NCI-H1048 (cell line): ENCODE measurements around the gene MMP24OS.

Experiments
- DNase-seq: peaks from one replicate; lab custom pipeline; 2025; lab: John Stamatoyannopoulos, UW

MMP24OS gene

DNA sequence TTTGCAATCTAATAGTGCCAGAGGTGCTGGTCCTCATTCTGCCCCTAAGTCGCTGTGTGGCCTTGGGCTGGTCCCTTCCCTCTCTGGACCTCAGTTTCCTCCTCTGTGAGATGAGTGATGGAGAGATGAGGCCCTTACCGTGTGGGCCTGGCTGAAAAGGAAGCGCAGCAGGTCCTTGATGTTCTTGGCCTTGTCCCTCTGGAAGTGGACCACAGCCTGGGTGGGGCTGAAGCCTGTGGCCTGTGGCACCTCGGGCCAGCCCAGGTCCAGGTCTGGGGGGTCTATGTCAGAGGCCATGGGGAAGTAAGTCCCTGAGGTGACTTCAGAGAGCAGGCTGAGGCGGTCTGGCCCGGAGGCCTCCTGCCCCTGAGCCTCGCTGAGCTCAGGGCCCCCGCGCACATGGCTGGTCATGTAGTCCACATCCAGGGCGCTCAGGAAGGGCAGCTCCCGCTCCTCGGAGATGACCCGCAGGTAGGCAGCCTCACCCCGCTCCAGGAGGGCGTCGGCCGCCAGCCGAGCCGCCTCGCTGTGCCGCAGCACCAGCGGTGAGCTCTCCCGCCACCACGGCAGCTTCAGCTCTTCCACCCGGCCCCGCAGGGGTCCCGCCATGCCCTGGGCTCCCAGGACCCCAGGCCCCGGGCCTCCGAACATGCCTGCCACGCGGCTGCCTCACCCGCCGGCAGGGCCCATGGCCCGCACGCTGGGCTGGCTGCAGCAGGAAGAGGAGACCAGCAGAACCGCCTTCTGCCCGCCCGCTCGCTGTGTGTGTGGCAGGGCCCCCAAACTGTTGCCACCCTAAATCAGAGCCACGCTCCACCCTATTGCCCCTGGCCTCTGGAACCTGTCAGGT, 14.0 kb upstream of the MMP24OS start, which contains the start of gene FAM83C:
TSS of gene FAM83C (minus strand) at position 772 of the 850 bp plus-strand sequence. CDS start at position 651, 121 bp downstream.
- DNase-seq, result no peak

DNA sequence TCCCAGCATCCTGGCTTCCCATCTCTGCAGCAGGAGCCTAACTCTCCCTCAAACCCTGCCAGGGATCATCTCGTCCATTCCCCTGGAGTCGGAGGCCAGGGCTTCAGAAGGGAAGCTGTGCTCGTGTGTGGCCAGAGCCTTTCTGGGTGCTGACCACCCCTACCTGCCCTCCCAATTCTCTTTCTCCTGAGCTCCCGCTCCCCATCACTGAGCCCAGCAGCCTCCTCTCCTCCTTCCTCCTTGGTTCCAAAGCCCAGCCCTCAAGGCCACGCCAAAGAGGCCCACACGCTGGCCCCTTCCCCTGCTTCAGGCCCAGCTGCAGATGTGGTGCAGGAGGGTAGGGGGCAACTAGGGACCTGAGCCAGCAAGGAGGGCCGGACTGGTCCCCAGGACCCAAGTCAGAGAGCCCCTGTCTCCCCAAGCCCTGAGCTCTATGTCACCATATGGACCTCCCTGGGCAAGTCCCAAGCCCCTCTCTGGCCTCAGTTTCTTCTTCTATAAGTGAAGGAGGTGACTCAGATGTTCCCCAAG, 13.0 kb upstream of the MMP24OS start:
- DNase-seq, result no peak

DNA sequence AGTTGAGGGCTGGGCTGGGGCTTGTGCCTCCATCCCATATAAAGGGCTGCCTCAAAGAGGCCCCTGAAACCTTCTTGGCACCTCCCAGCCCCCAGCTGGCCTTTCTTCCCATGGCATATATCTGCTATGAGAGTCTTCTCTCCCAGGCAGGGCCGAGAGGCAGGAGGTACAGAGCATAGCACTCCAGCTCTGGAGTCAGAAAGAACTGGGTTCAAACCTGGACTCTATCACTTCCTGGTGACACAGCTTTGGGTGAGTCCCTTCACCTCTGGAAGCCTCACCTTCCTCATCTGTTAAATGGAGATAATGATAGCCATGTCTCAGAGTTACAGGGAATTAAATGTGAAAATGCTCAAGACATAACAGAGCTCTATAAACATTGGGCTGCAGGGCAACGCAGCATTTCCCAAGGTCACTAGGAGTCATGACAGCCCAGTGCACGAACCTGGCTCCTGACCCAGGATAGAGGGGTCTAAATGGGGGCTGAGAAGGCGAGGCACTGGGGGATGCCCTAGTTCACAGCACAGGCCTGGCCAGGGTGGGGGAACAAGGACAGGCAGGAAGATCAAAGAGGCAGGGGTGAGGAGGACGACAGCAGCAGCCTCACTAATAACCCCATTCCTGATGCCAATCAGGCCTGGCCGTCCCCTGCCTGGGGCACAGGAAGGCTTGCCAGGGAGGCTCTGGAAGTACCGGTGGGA, 12.4 kb upstream of the MMP24OS start:
- no peak for DNase-seq

DNA sequence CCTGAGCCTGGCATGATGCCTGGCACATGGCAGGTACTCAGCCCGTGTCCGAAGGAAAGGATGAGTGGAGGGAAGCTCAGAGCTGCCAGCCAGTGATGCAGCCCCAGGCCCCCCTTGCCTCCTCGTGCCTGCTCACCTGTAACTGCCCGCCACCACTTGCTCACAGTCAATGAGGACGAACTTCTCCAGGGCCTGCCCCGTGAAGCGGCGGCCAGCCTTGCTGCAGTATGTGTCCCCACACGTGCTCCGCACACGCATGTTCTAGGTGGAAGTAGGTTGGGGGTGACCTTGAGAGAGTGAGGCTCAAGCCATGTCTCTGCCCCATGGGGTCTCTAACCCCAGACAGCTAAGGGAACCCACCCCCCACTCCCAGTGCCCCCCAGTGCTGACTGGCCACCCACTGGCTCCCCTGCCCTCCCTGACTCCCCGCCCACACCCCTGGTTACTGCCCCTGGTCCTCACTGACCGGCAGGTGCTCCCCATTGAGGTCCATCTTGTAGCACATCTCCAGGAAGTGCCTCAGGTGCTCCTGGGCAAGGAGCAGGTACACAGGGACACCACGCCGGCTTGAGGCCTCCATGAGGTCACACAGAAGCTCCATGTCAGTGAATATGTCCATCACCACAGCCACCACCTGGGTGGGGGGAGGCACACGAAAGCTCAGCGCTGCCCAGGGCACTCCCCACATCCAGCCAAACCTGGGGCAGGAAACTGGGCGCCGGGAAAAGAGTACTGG, 10.6 kb upstream of the MMP24OS start:
- DNase-seq, result no peak

DNA sequence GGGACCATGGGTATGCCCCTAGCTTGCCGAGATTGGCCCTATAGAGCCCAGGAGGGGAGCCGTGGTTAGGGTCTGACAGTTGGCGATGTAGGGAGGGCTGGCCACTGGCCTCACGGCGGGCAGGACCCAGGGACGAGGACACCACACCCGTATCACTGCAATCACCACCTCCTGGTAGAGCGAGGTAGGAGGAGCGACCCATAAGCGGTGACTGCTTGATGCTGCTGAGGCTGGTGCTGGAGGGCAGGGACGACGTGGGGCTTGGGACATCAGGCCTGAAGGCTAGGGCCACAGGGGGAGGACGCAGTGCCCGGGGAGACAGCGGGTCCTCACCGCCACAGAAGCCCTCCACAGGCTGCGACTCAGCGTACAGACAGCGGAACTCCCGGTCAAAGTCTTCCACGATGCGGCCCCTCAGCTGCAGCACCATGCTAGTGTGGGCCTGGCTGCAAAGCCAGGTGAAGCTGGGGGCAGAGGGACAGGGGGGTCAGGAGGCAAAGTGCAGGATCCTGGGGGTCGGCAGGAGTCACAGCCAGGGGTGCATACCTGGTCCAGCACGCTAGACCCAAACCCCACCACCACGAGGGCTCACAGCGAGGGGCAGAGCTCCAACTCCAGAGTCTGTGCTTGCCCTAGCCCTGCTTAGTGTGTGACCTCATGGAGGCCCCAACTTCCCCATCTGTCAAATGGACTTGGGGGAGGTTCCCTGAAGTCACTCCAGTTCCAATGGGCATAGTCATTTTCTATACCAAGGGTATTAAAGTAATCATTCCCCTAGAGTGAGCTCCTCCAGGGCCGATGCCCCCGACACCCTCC, 9.8 kb upstream of the MMP24OS start:
- no peak for DNase-seq

DNA sequence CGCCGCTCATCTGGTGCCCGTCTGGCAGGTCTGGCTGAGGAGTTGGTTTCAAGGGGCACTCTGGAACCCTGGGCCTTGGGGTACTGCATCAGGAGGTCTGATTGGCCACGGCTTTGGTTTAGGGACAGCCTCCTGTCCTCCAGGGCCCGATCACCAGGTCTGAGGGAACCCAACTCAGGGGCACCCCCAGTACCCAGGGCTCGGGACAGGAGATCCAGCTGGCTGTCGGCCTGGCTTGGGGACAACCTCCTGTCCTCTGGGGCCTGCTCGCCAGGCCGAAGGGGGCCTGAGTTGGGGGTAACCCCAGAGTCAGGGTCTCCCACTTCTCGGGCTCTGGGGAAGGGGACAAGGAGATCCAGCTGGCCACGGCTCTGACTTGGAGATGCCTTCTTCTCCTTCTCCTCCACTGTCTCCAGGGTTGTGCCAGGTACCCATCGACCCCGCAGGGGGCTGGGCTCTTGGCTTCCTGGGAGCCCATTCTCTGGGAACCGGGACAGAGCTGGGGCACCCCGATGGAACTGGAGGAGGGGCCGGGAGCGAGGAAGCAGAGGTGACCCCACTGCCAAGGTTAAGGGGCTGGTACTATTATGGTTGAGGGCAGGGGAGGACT, 9.1 kb upstream of the MMP24OS start:
- no peak for DNase-seq

DNA sequence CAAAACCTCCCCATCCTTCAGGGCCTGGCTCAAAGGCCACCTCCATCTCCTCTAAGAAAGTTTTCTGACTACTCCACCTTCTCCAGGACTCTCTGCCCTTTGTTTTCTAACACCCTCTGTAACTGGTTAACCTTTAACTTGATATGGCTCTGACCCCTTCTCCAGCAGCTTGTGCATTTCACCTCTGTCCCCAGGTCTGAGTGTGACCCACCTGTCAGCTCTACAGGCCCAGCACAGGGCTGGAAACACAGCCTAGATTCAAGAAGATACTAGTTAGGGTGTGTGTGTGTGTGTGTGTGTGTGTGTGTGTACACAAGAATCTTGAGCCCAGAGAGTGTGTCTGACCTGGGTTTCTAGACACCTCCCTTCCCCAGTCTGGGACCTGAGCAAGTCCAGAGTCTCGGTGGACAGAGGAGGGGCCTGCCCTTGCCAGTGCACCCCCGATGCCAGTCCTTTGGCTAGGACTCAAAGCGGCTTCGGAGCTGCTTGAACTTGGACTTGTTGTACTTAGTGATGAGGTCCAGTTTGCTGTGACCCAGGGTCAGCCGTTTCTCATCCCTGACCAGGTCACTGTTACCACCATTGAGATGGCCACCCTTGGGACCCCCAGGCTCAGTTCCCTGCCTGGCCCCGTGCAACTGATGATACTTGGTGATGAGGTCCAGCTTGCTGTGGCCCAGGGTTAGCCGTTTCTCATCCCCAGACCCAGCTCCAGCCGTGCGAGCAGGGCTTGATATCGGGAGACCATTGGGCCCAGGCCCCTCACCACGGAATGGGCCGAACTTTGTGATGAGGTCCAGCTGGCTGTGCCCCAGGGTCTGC, 8.4 kb upstream of the MMP24OS start:
- DNase-seq, result no peak

DNA sequence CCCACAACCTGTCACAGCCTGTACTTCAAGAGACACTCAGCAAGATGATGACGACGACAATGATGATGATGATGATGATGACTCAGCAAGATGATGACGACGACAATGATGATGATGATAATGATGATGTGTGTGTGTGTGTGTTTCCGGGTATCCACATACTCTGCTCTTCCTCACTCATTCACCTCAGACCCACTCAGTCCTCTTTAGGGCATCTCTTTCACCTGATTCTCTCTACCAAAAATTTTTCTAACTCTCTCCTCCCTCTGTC, 7.8 kb upstream of the MMP24OS start:
- DNase-seq, result no peak

DNA sequence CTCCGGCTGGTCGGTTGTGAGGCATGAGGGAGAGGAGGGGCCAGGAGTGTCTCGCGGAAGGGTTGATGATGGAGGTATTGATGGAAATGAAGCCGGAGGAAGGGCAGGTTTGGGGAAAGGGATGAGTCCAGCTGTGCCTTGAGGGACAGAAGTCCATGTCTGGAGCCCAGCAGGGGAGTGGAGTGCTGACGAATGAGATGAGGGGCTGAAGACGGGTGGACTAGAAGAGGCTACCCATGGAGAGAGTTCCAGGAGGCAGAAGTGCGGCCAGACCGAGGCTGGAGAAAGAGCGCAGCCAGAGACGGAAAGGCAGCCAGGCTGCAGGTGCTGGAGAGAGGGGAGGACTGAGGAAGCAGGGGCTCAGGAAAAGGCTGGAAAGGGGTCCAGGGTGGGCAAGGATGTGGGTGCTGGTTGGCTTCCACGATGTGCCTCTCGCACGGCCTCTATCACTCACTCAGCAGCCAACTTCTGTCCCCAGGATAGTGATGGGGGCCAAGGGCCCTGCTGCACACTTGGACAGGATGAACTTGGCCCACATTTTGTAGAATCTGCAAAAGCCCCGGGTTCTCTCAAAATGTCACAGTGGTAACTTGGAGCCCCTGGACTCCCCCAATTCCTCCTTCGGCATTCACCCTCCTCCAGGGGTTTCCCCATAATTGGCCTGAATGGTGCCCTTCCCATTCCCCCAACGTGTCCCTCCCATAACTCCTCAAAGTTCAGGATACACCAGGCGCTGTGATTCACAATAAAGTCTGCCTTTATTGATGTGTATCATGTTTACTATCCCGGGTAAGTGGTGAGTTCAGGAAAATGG, 7.3 kb upstream of the MMP24OS start:
- no peak for DNase-seq

DNA sequence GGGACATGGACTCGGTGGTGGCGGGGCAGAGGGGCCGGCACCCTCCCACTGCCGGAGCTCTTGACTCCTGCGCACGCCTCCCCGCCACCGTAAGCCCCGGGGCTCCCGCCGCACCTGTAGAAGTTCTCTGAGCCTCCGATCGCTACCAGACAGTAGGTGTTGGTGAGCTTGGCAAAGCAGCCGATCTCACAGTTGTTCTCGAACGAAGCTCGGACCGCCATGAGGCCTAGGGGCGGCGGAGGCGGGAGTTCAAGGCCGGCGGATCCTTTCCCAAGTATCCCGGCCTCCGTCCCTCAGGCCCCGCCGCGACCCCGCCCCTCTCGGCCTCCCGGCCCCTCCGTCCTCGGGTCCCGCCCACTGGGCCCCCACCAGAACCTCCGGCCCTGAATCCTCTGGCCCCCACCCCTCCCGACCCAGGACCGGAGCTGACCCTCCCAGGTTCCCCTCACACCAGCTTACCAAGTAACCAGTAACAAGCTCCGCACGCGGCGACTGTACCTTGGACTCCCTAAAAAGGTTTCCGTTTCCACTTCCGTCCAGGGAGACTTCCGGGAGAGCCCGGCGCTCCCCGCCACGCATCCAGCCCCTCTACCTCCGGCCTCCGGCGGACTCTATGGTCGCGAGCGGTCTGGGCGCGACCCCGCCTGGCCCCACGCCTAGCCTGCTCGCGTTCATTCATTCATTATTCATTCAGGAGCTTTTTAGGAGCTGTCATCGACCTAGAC, 6.5 kb upstream of the MMP24OS start, which contains the start of gene EIF6:
TSS of gene EIF6 (minus strand) at position 506 of the 725 bp plus-strand sequence. CDS start at position 221, 285 bp downstream.
- peak; percentile 67 for DNase-seq

DNA sequence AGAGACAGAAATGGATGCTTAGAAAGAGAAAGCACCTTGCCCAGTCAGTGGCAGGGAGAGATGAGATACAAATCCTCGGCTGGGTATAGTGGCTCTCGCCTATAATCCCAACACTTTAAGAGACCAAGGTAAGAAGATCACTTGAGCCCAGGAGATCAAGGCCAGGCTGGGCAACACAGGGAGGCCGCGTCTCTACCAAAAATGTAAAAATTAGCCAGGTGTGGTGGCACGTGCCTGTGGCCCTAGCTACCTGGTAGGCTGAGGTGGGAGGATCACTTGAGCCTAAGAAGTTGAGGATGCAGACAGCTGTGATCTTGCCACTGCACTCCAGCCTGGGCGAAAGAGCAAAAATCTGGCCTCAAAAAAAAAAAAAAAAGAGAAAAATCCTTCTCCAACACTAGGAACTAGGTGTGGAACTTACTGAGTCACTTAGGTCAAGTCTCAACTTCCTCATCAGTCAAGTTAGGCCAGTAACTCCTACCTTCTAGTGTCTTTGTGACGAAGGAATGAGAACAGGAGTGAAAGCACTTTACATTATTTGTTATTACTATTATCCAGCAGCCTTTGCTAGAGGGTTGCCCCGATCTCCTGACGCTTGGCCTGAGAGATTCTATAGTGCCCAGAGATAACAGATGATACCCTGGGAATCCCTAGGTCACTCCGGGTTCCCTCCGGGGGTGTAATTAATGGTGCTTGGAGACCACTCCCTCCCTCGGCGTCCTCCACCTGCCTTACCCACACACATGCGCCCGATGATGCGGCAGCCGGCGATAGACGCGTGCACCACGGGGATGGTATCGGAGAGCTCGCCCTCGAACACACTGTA, 5.7 kb upstream of the MMP24OS start:
- DNase-seq, result no peak

DNA sequence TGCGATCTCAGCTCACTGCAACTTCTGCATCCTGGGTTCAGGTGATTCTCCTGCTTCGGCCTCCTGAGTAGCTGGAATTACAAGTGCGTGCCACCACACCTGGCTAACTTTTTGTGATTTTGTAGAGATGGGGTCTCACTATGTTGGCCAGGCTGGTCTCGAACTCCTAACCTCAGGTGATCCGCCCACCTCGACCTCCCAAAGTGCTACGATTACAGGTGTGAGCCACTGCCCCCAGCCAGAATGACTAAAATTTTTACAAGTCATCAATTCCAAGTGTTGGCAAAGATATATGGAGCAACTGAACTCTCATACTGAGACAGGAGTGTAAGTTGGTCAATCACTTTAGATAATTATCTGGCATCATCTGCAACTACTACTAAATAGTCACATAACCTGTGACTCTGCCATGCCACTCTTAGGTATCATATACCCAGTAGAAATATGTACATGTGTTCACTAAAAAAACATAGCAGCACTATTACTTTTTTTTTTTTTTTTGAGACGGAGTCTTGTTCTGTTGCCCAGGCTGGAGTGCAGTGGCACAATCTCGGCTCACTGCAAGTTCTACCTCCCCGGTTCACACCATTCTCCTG, 3.7 kb upstream of the MMP24OS start:
- DNase-seq, result no peak

DNA sequence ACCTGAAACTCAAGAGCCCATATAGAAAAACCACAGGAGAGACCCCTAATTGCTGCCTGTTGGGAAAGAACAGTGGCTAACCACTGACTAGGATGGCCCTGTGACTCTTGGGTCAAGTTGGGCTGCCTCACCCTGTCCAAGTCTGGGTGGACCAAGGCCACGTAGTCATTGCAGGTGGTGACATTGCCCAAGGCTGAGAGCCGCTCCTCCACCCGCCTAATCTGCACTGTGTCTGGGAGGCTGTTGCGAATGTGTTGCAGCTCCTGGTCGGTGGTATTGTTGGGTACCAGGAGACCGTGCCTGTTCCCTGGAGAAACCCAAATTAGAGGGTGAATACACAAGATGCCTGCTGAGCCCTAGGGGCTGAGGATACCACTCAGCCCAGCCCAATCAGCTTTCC, 2.6 kb upstream of the MMP24OS start:
- DNase-seq, result no peak

DNA sequence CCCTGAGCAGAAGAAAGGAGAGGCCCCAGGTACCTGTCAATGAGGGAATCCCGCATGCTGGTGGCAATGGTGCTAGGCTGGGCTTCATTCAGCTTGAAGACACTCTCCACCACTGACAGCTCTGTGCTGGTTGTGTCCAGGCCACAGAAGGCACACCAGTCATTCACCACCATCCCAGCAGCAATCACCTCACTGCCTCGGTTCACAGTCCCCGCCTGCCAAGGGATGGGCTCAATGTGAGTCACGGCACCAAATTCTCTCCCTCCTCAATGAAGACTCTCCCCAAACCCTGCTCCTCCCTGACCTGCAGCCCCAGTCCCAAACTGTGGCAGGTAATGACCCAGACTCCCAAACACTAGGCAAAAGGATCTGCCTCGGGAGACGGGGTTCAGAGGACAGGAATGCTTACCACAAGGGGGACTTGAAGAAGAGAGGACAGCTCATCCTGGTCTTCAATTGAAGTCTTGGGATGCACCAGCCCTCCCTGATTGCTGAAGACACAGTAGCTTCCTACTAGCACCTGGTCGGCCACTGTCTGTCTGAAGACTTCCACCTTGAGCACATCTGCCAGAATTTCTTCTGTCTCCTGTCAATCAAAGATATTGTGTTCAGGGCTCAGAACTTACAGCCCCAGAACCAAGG, 1.7 kb upstream of the MMP24OS start:
- DNase-seq, result no peak

DNA sequence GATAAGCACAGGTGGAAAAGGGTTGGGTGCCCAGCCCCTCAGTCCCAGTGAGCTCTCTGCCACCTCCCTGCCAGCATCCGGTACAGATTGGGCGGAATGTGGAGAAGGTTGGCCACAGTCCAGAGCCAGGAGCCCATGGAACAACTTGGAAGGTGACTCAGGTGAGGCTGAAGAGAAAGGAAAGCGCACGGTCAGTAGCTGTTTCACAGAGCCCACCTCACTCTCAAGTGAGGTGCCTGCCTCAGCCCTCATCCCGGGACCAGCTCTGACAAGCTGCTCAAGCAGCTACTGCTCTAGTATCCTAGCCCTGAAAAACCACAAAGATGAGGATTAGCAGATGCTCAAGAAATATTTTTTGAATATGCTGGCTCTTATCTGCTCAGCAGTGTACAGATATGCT, 1.1 kb upstream of the MMP24OS start:
- no peak for DNase-seq

DNA sequence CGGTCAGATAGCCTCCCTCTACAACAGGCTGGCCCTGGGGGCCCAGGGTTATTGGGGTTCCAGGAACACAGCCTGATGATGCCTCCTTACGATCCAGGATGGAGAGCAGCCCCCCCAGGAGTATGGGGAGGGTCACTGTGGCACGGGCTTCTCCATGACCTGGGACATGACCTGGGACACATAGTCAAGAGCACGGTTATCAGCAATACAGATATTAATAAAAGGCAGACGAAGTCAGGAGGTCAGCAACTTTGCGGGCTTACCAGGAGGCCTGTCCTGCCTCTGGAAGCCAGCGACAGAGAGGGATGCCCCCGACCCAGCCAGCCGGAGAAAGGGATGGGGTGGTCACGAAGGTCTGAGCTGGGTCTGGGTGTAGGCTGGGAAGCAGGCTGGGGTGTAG, 795 bp downstream of the MMP24OS start:
- no peak for DNase-seq

DNA sequence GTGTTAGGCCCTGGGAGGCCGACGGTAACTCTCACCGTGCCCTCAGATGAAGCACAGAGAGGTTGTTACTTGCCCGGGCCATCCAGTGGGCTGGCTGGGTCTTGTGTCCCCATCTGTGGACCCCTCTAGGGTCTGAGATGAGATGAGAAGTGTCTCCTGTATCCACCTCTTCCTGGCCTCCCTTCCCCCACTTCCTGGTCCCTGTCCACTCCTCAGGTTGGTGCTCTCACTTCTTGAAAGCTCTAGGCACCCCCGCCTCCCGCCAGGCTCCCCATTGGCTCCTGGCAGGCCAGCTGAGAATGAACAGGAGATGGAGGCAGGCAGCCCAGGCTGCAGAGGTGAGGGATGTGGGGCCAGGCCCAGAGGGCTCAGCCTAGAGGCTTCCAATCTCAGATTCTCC, 1.5 kb downstream of the MMP24OS start:
- no peak for DNase-seq
